PC-3 (cell line): ENCODE data around the gene GUCA2A. TPM values are rescaled to one million over a fixed set of nuclear protein-coding genes. Genes with fewer than 3 reads are reported as not detected.

ENCODE experiments used
- ATAC-seq: fragments of 200-7000 bp; cut with Tn5 transposase; 2 replicates; pipeline ENCODE4 v1.9.1; 2020; ENCODE audit warnings: mild to moderate bottlenecking, moderate library complexity
- BruUV-seq: library from RNA; stranded (reverse); fragments of 400-500 nt; replicated peaks from 2 replicates; lab custom pipeline; 2021; lab: Mats Ljungman, UMichigan
- CTCF ChIA-PET: fragments of 300-600 bp; sonication (Branson Sonifier 250); formaldehyde crosslinking; loops from one replicate; lab custom pipeline; 2022; ENCODE audit warnings: antibody characterized with exemption; lab: Charles Lee
- POLR2A ChIA-PET: fragments of 300-600 bp; sonication (Branson Sonifier 250); formaldehyde crosslinking; loops from one replicate; lab custom pipeline; 2022; ENCODE audit warnings: antibody characterized with exemption; ENCODE audit not compliant: unreplicated experiment; lab: Charles Lee
- DNase-seq: peaks from one replicate; pipeline ENCODE4 v3.0.0-alpha.2; 2015
- H2AFZ ChIP-seq: fragments of 300-600 bp; sonication (generic); 2 replicates; pipeline ENCODE4 v1.6.0; 2016; ENCODE audit warnings: antibody characterized with exemption, low read length
- H3F3A ChIP-seq: fragments of 300-600 bp; sonication (generic); one replicate; pipeline ENCODE4 v1.6.0; 2017; ENCODE audit warnings: antibody characterized with exemption, low read length, control low read depth, mild to moderate bottlenecking; ENCODE audit not compliant: unreplicated experiment
- H3K27ac ChIP-seq: fragments of 300-600 bp; sonication (generic); 2 replicates; pipeline ENCODE4 v1.5.1; 2016; ENCODE audit warnings: mild to moderate bottlenecking, low read length
- H3K27me3 ChIP-seq: fragments of 300-600 bp; sonication (generic); 2 replicates; pipeline ENCODE4 v1.6.1; 2016; ENCODE audit warnings: low read length, mixed read lengths
- H3K36me3 ChIP-seq: fragments of 300-600 bp; sonication (generic); 2 replicates; pipeline ENCODE4 v1.6.1; 2016; ENCODE audit warnings: low read depth, mixed run types, low read length, mixed read lengths
- H3K4me1 ChIP-seq: fragments of 300-600 bp; sonication (generic); 2 replicates; pipeline ENCODE4 v1.5.1; 2016; ENCODE audit warnings: low read length; ENCODE audit not compliant: insufficient read depth
- H3K4me2 ChIP-seq: fragments of 300-600 bp; sonication (generic); 2 replicates; pipeline ENCODE4 v1.6.0; 2016; ENCODE audit warnings: low read length
- H3K4me3 ChIP-seq: fragments of 300-600 bp; sonication (generic); 2 replicates; pipeline ENCODE4 v1.5.1; 2016; ENCODE audit warnings: mild to moderate bottlenecking, low read length, mixed read lengths
- H3K79me2 ChIP-seq: fragments of 300-600 bp; sonication (generic); 2 replicates; pipeline ENCODE4 v1.6.1; 2017; ENCODE audit warnings: low read length, mixed read lengths
- H3K9ac ChIP-seq: fragments of 300-600 bp; sonication (generic); 2 replicates; pipeline ENCODE4 v1.6.0; 2016; ENCODE audit warnings: mild to moderate bottlenecking, low read length
- H3K9me2 ChIP-seq: fragments of 300-600 bp; sonication (generic); replicated peaks from 2 replicates; pipeline ENCODE4 v1.6.1; 2016; ENCODE audit warnings: mixed run types, low read length, mixed read lengths
- H3K9me3 ChIP-seq: fragments of 300-600 bp; sonication (generic); 2 replicates; pipeline ENCODE4 v1.6.1; 2016; ENCODE audit warnings: low read length, mixed read lengths
- H4K20me1 ChIP-seq: fragments of 300-600 bp; sonication (generic); 2 replicates; pipeline ENCODE4 v1.6.1; 2016; ENCODE audit warnings: low read length, mixed read lengths
- EZH2 ChIP-seq: fragments of 300-600 bp; sonication (generic); IDR thresholded peaks from one replicate; pipeline ENCODE4 v1.6.1; 2017; ENCODE audit warnings: antibody characterized with exemption, mild to moderate bottlenecking, low read length; ENCODE audit not compliant: unreplicated experiment
- EZH2phosphoT487 ChIP-seq: fragments of 300-600 bp; sonication (generic); IDR thresholded peaks from 2 replicates; pipeline ENCODE4 v1.6.1; 2018; ENCODE audit warnings: mild to moderate bottlenecking, antibody characterized with exemption, low read length, borderline replicate concordance
- intact Hi-C: fragments of 100-400 bp; cut with micrococcal nuclease; formaldehyde crosslinking; loops from 2 replicates; pipeline ENCODE4 v1.9.0; 2023
- total RNA-seq: library from RNA; depleted of rRNA; stranded (reverse); fragments of >200 nt; gene quantifications from 2 replicates; pipeline ENCODE4 v1.2.3, GENCODE V29; 2014
- TF ChIP-seq, protein P1 (sequence below): fragments of 300-600 bp; sonication (generic); conservative IDR thresholded peaks from 2 replicates; pipeline ENCODE4 v1.5.1; 2017; ENCODE audit warnings: antibody characterized with exemption, low read depth, mild to moderate bottlenecking, low read length

The GUCA2A gene
- total RNA-seq, 1 experiment from 2014 or later: not detected

DNA sequence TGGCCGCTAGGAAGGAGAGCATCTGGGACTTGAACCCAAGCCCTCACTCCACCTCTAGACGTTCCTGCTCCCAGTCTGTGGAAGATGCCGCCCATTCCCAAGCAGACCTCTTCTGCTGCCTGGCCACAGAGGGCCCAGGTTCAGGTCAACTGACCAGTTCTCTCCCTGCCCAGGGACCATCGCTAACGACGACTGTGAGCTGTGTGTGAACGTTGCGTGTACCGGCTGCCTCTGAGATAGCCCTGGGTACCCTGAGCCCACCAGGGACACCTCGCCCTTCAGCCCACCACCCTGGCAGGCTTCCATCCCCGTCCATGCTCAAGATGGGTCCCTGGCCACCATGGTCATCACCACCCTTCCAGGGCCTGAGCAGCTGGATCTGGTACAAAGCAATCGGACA is 9.2 kb downstream of the GUCA2A start:
- Histone ChIP-seq H4K20me1 (no peaks in the 10 kb centered on the region), H3K36me3 (no peaks in the 10 kb centered on the region), H3K27ac (no peak overlapping the region), H2AFZ (no peak overlapping the region), H3K9me3 (no peaks in the 10 kb centered on the region), H3K27me3 (no peaks in the 10 kb centered on the region), H3K4me1 (peaks cover 10% of the 10 kb centered on the region), H3K9ac (no peak overlapping the region), H3K4me3 (no peak overlapping the region), H3K79me2 (no peaks in the 10 kb centered on the region), H3F3A (no peaks in the 10 kb centered on the region), H3K4me2 (no peak overlapping the region), H3K9me2 (no peaks in the 10 kb centered on the region)
- intact Hi-C loops: no loop called here
- ChIA-PET POLR2A (no interaction called here), CTCF (no interaction called here)
- TF ChIP-seq EZH2: no peak
- TF ChIP-seq, protein P1, sequence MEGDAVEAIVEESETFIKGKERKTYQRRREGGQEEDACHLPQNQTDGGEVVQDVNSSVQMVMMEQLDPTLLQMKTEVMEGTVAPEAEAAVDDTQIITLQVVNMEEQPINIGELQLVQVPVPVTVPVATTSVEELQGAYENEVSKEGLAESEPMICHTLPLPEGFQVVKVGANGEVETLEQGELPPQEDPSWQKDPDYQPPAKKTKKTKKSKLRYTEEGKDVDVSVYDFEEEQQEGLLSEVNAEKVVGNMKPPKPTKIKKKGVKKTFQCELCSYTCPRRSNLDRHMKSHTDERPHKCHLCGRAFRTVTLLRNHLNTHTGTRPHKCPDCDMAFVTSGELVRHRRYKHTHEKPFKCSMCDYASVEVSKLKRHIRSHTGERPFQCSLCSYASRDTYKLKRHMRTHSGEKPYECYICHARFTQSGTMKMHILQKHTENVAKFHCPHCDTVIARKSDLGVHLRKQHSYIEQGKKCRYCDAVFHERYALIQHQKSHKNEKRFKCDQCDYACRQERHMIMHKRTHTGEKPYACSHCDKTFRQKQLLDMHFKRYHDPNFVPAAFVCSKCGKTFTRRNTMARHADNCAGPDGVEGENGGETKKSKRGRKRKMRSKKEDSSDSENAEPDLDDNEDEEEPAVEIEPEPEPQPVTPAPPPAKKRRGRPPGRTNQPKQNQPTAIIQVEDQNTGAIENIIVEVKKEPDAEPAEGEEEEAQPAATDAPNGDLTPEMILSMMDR: no peak
- no peak for TF ChIP-seq EZH2phosphoT487
- ATAC-seq (no peak), DNase-seq (no peak)
- no TSS peak for BruUV-seq

DNA sequence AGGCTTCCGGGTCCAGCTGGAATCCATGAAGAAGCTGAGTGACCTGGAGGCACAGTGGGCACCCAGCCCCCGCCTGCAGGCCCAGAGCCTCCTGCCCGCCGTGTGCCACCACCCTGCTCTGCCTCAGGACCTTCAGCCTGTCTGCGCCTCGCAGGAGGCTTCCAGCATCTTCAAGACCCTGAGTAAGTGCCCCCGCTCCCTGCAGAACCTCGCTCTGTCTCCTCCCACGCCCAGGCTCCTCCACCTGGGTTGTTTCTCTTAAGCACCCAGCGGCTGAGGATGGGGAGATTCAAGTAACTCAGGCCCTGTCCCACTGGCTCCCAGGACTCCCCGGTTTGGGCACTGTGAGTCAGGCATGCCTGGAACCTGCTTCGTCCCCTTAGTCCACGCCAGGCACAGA is 9.9 kb downstream of the GUCA2A start:
- POLR2A ChIA-PET: no interaction called here
- Histone ChIP-seq H3K9me2 (no peaks in the 10 kb centered on the region), H3K9me3 (no peaks in the 10 kb centered on the region), H3K27me3 (no peaks in the 10 kb centered on the region), H3K9ac (no peak overlapping the region), H3K27ac (no peak overlapping the region), H4K20me1 (no peaks in the 10 kb centered on the region), H3K4me1 (peaks cover 10% of the 10 kb centered on the region), H3K4me3 (no peak overlapping the region), H3K79me2 (no peaks in the 10 kb centered on the region), H3K36me3 (no peaks in the 10 kb centered on the region), H2AFZ (no peak overlapping the region), H3K4me2 (no peak overlapping the region), H3F3A (no peaks in the 10 kb centered on the region)
- CTCF ChIA-PET: no interaction called here
- no TSS peak for BruUV-seq
- ATAC-seq (no peak), DNase-seq (no peak)
- TF ChIP-seq, protein P1: no peak
- TF ChIP-seq EZH2phosphoT487 (no peak), EZH2 (no peak)
- intact Hi-C loops: no loop called here

DNA sequence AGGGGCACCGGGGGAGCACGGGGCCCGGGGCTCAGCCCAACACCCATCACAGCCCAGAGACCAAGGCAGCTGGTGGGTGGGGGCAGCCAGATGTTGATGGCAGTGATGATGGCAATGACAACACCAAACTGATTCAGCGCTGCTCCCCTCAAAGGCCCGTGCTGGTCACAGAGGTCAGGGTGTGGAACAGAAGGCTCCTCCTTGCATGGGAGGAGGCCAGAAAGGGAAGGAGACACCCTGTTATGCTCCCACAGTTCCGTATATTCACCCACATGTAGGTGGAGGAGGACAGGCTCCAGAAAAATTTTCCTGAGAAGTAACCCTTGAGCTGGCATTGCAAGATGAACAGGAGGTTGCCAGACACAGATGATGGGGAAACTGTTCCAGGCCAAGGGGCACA is 10.9 kb downstream of the GUCA2A start:
- ATAC-seq (no peak), DNase-seq (no peak)
- Histone ChIP-seq H2AFZ (no peak overlapping the region), H3K27ac (no peak overlapping the region), H3K9ac (no peak overlapping the region), H3F3A (no peaks in the 10 kb centered on the region), H3K4me1 (peaks cover 10% of the 10 kb centered on the region), H3K36me3 (no peaks in the 10 kb centered on the region), H3K4me2 (no peak overlapping the region), H4K20me1 (no peaks in the 10 kb centered on the region), H3K4me3 (no peak overlapping the region), H3K9me3 (no peaks in the 10 kb centered on the region), H3K79me2 (no peaks in the 10 kb centered on the region), H3K27me3 (no peaks in the 10 kb centered on the region), H3K9me2 (no peaks in the 10 kb centered on the region)
- CTCF ChIA-PET: no interaction called here
- no TSS peak for BruUV-seq
- intact Hi-C loops: no loop called here
- POLR2A ChIA-PET: no interaction called here
- TF ChIP-seq EZH2 (no peak), EZH2phosphoT487 (no peak)
- TF ChIP-seq, protein P1: no peak
